ENCODE data around the gene KRT17. TPM values are rescaled to one million over a fixed set of nuclear protein-coding genes. Genes with fewer than 3 reads are reported as not detected.
A peak's percentile ranks its signal among the peaks of the same experiment; 100 is the strongest.

Gene KRT17
- total and polyA plus RNA-seq, 4 donors: 0.66 to 1.5 (median 0.69) TPM; not detected in 1

- H3K4me3 ChIP-seq (ENCODE audit: low read depth, low read length): no peak overlapping the region
- H3K9me3 ChIP-seq (ENCODE audit: control insufficient read depth, insufficient read depth, low read length): no peaks in the 10 kb centered on the region
- peak in 4 of 6 donors; percentile 24 to 87 (median 50) for DNase-seq (ENCODE audit: low read depth in 4 of 6, low spot score in 6 of 6)
- H3K27me3 ChIP-seq (ENCODE audit: control insufficient read depth, insufficient read depth, low read length): no peaks in the 10 kb centered on the region
- H3K27ac ChIP-seq (ENCODE audit: low read depth, low read length): no peak overlapping the region
- H3K36me3 ChIP-seq (ENCODE audit: control insufficient read depth, insufficient read depth, low read length): peaks cover 2% of the 10 kb centered on the region
- 28% methylated on average over 27 of the region's 28 CpGs for WGBS (ENCODE audit: insufficient coverage)
- peaks cover 24% of the 10 kb centered on the region for H3K4me1 ChIP-seq (ENCODE audit: control insufficient read depth, insufficient read depth, low read length)
Measured at GRCh38 chr17:41635121-41636097, 11.0 kb upstream of the KRT17 start.

- DNase-seq (ENCODE audit: low read depth in 4 of 6, low spot score in 6 of 6): no peak
- Histone ChIP-seq H3K4me3 (ENCODE audit: low read depth, low read length) (no peak overlapping the region), H3K27me3 (ENCODE audit: control insufficient read depth, insufficient read depth, low read length) (no peaks in the 10 kb centered on the region), H3K27ac (ENCODE audit: low read depth, low read length) (no peak overlapping the region), H3K9me3 (ENCODE audit: control insufficient read depth, insufficient read depth, low read length) (no peaks in the 10 kb centered on the region), H3K4me1 (ENCODE audit: control insufficient read depth, insufficient read depth, low read length) (peaks cover 24% of the 10 kb centered on the region), H3K36me3 (ENCODE audit: control insufficient read depth, insufficient read depth, low read length) (peaks cover 2% of the 10 kb centered on the region)
- WGBS (ENCODE audit: insufficient coverage): 60% methylated on average over 7 of the region's 7 CpGs
Measured at GRCh38 chr17:41634639-41635038, 10.3 kb upstream of the KRT17 start.

DNA sequence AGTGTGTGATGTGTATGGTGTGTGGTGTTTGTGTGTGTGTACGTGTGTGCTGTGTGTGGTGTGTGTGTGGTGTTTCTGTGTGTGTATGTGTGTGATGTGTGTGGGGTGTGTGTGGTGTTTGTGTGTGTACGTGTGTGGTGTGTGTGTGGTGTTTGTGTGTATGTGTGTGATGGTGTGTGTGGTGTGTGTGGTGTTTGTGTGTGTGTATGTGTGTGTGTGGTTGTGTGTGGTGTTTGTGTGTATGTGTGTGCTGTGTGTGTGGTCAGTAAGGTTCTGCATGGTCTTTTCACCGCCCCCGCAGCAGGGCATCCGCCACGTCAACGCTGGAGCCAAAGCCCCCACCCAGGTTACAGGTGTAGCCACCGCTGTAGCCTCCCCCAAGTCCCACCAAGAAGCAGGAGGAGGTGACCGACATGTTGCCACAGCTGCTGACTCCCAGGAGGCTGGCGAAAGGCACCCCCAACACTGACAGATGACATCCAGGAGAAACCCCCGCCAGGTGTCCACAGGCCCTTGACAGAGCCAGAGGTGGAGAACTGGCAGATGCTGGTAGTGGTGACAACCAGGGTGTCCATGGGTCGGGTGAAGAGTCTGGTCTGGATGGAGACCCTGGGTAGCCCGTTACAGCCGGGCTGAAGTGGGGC is 9.3 kb upstream of the KRT17 start:
- Histone ChIP-seq H3K27ac (ENCODE audit: low read depth, low read length) (no peak overlapping the region), H3K36me3 (ENCODE audit: control insufficient read depth, insufficient read depth, low read length) (peaks cover 2% of the 10 kb centered on the region), H3K4me1 (ENCODE audit: control insufficient read depth, insufficient read depth, low read length) (peaks cover 24% of the 10 kb centered on the region), H3K27me3 (ENCODE audit: control insufficient read depth, insufficient read depth, low read length) (no peaks in the 10 kb centered on the region), H3K9me3 (ENCODE audit: control insufficient read depth, insufficient read depth, low read length) (no peaks in the 10 kb centered on the region), H3K4me3 (ENCODE audit: low read depth, low read length) (no peak overlapping the region)
- no peak for DNase-seq (ENCODE audit: low read depth in 4 of 6, low spot score in 6 of 6)
- WGBS (ENCODE audit: insufficient coverage): 83% methylated on average over 9 of the region's 14 CpGs

- Histone ChIP-seq H3K4me3 (ENCODE audit: low read depth, low read length) (no peak overlapping the region), H3K4me1 (ENCODE audit: control insufficient read depth, insufficient read depth, low read length) (peaks cover 24% of the 10 kb centered on the region), H3K27me3 (ENCODE audit: control insufficient read depth, insufficient read depth, low read length) (no peaks in the 10 kb centered on the region), H3K36me3 (ENCODE audit: control insufficient read depth, insufficient read depth, low read length) (peaks cover 2% of the 10 kb centered on the region), H3K9me3 (ENCODE audit: control insufficient read depth, insufficient read depth, low read length) (no peaks in the 10 kb centered on the region), H3K27ac (ENCODE audit: low read depth, low read length) (no peak overlapping the region)
- 74% methylated on average over 5 of the region's 5 CpGs for WGBS (ENCODE audit: insufficient coverage)
- DNase-seq (ENCODE audit: low read depth in 4 of 6, low spot score in 6 of 6): no peak
Measured at GRCh38 chr17:41632482-41633105, 8.2 kb upstream of the KRT17 start.

DNA sequence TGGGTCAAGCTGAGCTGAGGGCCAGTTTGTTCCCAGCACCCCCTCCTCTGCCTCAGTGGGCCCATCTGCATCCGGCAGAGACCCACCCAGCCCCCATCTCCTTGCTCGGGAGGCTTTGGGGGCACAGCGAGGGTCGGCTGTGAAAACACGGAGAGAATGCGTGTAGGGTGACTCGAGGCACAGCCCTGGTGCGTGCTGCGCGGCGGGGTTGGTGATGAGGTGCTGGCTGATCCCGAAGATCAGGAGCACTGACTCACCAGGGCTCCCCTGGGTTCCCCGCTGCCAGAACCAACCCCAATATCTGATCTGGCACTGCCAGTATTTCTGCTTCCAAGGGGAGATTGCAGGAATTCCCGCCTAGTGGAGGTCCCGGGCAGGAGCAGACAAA is 7.5 kb upstream of the KRT17 start:
- peaks cover 23% of the 10 kb centered on the region for H3K4me1 ChIP-seq (ENCODE audit: control insufficient read depth, insufficient read depth, low read length)
- H3K27me3 ChIP-seq (ENCODE audit: control insufficient read depth, insufficient read depth, low read length): no peaks in the 10 kb centered on the region
- DNase-seq (ENCODE audit: low read depth in 4 of 6, low spot score in 6 of 6): no peak
- H3K36me3 ChIP-seq (ENCODE audit: control insufficient read depth, insufficient read depth, low read length): peaks cover 2% of the 10 kb centered on the region
- no peaks in the 10 kb centered on the region for H3K9me3 ChIP-seq (ENCODE audit: control insufficient read depth, insufficient read depth, low read length)
- H3K4me3 ChIP-seq (ENCODE audit: low read depth, low read length): no peak overlapping the region
- WGBS (ENCODE audit: insufficient coverage): 75% methylated on average over 12 of the region's 15 CpGs
- H3K27ac ChIP-seq (ENCODE audit: low read depth, low read length): no peak overlapping the region

DNA sequence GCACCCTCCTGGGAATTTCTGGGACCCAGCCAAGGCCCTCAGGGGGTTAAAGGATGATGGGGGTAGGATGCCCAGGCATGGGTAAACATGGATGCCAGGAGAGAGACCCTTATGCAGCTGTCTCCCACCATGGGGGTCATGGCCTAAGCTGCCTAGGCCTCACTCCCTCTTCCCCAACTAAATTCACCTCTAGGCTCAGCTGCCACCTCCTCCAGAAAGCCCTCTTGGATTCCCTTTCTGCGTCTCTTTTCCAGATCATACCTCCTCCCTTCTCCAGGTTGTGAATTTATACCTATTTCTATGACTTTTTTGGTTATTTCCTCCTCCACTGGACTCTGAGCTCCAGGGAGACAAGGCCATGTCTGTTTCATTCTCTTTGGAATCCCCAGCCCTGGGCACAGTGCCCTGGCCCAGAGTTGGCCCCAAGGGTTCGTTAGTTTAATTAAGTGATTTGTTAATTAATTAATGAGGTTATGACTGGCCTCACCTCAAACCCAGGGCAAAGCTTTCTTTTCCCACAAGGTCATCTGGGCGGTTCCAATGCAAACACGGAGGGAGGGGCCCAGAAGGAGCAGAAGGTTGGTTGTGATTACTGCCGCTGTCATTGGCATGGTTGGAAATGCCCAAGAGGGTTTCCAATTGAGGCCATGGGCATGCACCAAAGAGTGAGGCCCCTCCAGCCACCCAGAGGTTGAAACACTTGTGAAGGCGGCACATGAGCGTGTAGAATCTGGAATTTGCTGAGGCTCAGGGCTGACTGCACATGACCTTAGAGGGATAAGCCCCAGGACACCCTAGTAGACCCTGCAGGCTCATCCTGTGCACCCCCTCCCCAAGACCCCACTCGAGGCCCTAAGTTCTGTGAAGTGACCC is 6.9 kb upstream of the KRT17 start:
- Histone ChIP-seq H3K27me3 (ENCODE audit: control insufficient read depth, insufficient read depth, low read length) (no peaks in the 10 kb centered on the region), H3K9me3 (ENCODE audit: control insufficient read depth, insufficient read depth, low read length) (no peaks in the 10 kb centered on the region)
- WGBS (ENCODE audit: insufficient coverage): 87% methylated on average over 7 of the region's 8 CpGs

DNA sequence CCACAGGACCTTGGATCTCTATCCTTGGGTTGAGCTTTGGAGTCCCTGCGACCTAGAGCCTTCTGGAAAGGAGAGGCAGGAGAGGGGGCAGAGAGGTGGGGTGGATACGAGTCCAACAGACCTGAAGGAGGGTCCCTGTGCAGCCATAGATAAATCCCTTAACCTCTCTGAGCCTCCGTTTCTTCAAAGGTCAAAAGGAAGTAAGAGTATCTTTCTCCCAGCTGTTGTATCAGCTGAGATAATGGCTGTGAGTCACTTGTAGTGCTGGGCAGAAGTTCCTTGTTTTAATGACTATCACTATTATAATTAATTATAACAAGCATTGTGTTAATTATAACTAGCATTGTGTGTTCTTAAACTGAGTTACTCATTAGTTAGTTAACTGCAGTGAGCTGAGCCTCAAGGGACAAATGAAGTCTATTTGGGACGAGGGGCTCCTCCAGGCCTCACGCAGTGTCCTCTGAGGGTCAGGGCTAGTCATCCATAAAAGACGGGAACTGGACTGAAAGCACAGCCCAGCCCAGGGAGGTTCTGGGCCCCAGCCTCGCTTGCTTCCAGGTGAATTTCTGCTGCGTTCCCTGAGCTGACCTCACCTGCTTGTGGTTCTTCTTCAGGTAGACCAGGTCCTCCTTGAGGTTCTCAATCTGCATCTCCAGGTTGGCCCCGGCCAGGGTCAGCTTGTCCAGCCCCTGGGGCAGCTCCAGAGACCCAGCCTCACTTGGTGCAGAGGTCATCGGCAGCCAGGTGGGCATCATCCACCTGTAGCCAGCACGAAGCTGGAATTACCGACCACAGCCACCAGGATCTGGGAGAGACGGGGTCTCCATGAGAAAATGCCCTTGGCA is 5.7 kb upstream of the KRT17 start:
- WGBS (ENCODE audit: insufficient coverage): 82% methylated on average over 10 of the region's 13 CpGs
- Histone ChIP-seq H3K4me1 (ENCODE audit: control insufficient read depth, insufficient read depth, low read length) (peaks cover 5% of the 10 kb centered on the region), H3K4me3 (ENCODE audit: low read depth, low read length) (no peak overlapping the region), H3K36me3 (ENCODE audit: control insufficient read depth, insufficient read depth, low read length) (peaks cover 2% of the 10 kb centered on the region), H3K27ac (ENCODE audit: low read depth, low read length) (no peak overlapping the region), H3K9me3 (ENCODE audit: control insufficient read depth, insufficient read depth, low read length) (no peaks in the 10 kb centered on the region), H3K27me3 (ENCODE audit: control insufficient read depth, insufficient read depth, low read length) (no peaks in the 10 kb centered on the region)
- DNase-seq (ENCODE audit: low read depth in 4 of 6, low spot score in 6 of 6): no peak

More for the DNA sequence above, 6.9 kb upstream of the KRT17 start:
- no peak for DNase-seq (ENCODE audit: low read depth in 4 of 6, low spot score in 6 of 6)
- Histone ChIP-seq H3K4me3 (ENCODE audit: low read depth, low read length) (no peak overlapping the region), H3K27ac (ENCODE audit: low read depth, low read length) (no peak overlapping the region), H3K4me1 (ENCODE audit: control insufficient read depth, insufficient read depth, low read length) (peaks cover 16% of the 10 kb centered on the region), H3K36me3 (ENCODE audit: control insufficient read depth, insufficient read depth, low read length) (peaks cover 2% of the 10 kb centered on the region)

DNA sequence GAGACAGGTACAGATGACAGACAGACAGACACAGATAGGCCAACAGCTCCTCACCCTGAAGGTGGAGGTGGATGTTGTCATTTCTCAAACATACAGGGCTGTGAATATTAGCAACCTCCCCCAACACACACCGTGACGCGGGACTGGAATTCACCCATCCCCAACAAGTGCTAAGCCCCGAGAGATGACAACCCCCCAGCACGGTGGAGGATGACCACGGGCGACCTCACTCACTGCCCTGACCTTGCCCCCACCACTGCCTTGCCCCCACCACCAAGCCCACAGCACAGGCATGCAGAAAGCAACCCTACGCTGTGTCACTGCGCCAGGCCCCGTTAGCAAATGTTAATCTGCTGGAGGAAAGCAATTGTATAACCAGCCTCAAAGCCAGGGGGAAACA is 4.9 kb upstream of the KRT17 start:
- Histone ChIP-seq H3K27me3 (ENCODE audit: control insufficient read depth, insufficient read depth, low read length) (no peaks in the 10 kb centered on the region), H3K4me3 (ENCODE audit: low read depth, low read length) (no peak overlapping the region), H3K27ac (ENCODE audit: low read depth, low read length) (no peak overlapping the region), H3K36me3 (ENCODE audit: control insufficient read depth, insufficient read depth, low read length) (peaks cover 2% of the 10 kb centered on the region), H3K9me3 (ENCODE audit: control insufficient read depth, insufficient read depth, low read length) (no peaks in the 10 kb centered on the region), H3K4me1 (ENCODE audit: control insufficient read depth, insufficient read depth, low read length) (no peaks in the 10 kb centered on the region)
- 37% methylated on average over 3 of the region's 10 CpGs for WGBS (ENCODE audit: insufficient coverage)
- no peak for DNase-seq (ENCODE audit: low read depth in 4 of 6, low spot score in 6 of 6)
